WTC11 (cell line): ENCODE measurements around the gene PIP.

Source experiments
- CTCF ChIP-seq: fragments of 200-600 bp; IDR thresholded peaks from 2 replicates; pipeline ENCODE4 v1.8.0; 2022; ENCODE audit warnings: antibody characterized with exemption
- ELF4 ChIP-seq: sonication (generic); formaldehyde crosslinking; IDR thresholded peaks from 2 replicates; pipeline ENCODE4 v1.8.1; 2022; ENCODE audit warnings: low read depth, mild to moderate bottlenecking, moderate library complexity, missing genetic modification reagents
- GABPB1 ChIP-seq: sonication (generic); formaldehyde crosslinking; IDR thresholded peaks from 2 replicates; pipeline ENCODE4 v1.8.1; 2023; ENCODE audit warnings: mild to moderate bottlenecking, missing genetic modification reagents
- RELA ChIP-seq: sonication (generic); formaldehyde crosslinking; IDR thresholded peaks from 2 replicates; pipeline ENCODE4 v1.8.1; 2022; ENCODE audit warnings: missing genetic modification reagents, mild to moderate bottlenecking, borderline replicate concordance
- SP1 ChIP-seq: sonication (generic); formaldehyde crosslinking; conservative IDR thresholded peaks from 2 replicates; pipeline ENCODE4 v1.8.1; 2022; ENCODE audit warnings: missing genetic modification reagents
- TF ChIP-seq, protein P1 (sequence below): sonication (generic); formaldehyde crosslinking; IDR thresholded peaks from 2 replicates; pipeline ENCODE4 v1.8.1; 2023; ENCODE audit warnings: mild to moderate bottlenecking, missing genetic modification reagents
- TF ChIP-seq, protein P2 (sequence below): sonication (generic); formaldehyde crosslinking; IDR thresholded peaks from 2 replicates; pipeline ENCODE4 v1.8.1; 2023; ENCODE audit warnings: mild to moderate bottlenecking, missing genetic modification reagents, moderate library complexity

DNA sequence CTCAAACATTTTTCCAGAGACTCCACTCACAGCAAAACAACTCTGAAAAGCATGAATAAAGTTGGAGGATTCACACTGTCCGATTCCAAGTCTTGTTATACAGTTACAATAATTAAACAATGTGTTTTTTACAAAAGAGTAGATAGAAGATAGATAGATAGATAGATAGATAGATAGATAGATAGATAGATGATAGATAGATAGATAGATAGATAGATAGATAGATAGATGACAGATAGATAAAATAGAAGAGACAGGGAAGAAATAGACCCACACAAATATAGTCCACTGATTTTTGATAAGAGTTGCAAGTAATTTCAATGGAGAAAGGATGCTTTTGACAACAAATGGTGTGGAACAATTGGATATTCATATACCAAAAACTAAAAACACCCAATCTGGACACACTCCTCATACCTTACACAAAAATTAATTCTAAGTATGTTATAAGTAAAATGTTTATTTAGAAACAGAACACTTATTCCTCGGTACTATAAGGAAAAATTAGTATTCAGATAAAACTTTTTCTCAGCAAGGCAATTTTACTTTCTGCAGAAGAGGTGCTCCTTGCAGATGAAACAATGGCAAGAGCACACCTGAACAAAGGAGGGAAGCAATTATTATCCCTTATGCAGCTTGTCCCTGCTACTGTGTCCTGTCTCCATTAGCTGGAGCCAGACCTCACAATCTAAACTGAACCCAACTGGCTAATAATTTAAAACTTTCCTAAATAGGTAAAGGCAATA lies 45.7 kb downstream of the PIP start:
- no peak for TF ChIP-seq SP1
- TF ChIP-seq, protein P1, sequence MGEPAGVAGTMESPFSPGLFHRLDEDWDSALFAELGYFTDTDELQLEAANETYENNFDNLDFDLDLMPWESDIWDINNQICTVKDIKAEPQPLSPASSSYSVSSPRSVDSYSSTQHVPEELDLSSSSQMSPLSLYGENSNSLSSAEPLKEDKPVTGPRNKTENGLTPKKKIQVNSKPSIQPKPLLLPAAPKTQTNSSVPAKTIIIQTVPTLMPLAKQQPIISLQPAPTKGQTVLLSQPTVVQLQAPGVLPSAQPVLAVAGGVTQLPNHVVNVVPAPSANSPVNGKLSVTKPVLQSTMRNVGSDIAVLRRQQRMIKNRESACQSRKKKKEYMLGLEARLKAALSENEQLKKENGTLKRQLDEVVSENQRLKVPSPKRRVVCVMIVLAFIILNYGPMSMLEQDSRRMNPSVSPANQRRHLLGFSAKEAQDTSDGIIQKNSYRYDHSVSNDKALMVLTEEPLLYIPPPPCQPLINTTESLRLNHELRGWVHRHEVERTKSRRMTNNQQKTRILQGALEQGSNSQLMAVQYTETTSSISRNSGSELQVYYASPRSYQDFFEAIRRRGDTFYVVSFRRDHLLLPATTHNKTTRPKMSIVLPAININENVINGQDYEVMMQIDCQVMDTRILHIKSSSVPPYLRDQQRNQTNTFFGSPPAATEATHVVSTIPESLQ (CRISPR knock-in tag) = no peak
- TF ChIP-seq CTCF = no peak
- TF ChIP-seq, protein P2, sequence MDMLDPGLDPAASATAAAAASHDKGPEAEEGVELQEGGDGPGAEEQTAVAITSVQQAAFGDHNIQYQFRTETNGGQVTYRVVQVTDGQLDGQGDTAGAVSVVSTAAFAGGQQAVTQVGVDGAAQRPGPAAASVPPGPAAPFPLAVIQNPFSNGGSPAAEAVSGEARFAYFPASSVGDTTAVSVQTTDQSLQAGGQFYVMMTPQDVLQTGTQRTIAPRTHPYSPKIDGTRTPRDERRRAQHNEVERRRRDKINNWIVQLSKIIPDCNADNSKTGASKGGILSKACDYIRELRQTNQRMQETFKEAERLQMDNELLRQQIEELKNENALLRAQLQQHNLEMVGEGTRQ (CRISPR knock-in tag) = no peak
- TF ChIP-seq RELA (CRISPR knock-in tag) = no peak
- no peak for TF ChIP-seq GABPB1
- no peak for TF ChIP-seq ELF4
